Keratinocyte (primary cell): Measurements from ENCODE around the gene CD44.

ENCODE experiments used
- CTCF ChIP-seq, 3 experiments: IDR thresholded peaks in 1 of 3; conservative IDR thresholded peaks in 1 of 3; optimal IDR thresholded peaks in 1 of 3; 2 replicates in 2 of 3; 3 replicates in 1 of 3; pipeline versions ENCODE3 to v1.5.1; 2011; ENCODE audit warnings: low read length in 3 of 3, mild to moderate bottlenecking in 3 of 3, moderate library complexity in 2 of 3, control low read depth in 1 of 3, inconsistent platforms in 1 of 3; ENCODE audit not compliant: insufficient read depth in 2 of 3; ENCODE audit errors: extremely low read depth in 1 of 3
- EZH2 ChIP-seq: IDR thresholded peaks from one replicate; pipeline ENCODE4 v1.6.1; 2012; ENCODE audit warnings: inconsistent platforms, mild to moderate bottlenecking, low read length, moderate library complexity

GRCh38 chr11:35204614-35205013 lies 65.6 kb downstream of the CD44 start:
- no peak for TF ChIP-seq CTCF (optimal IDR thresholded peaks at IDR 0.05 in 1 of 3, IDR thresholded peaks at IDR 0.05 in 1 of 3, conservative IDR thresholded peaks at IDR 0.05 in 1 of 3; ENCODE audit: extremely low read depth in 1 of 3, insufficient read depth in 2 of 3, low read length in 3 of 3)
- no peak for TF ChIP-seq EZH2
